Neuronal stem cell (in vitro differentiated cells): ENCODE data around the gene ARHGAP26.

ENCODE experiments used
- DNase-seq: peaks from one replicate; pipeline ENCODE4 v3.0.0-alpha.2; 2013; ENCODE audit warnings: low spot score
- H2AFZ ChIP-seq: one replicate; pipeline ENCODE4 v1.6.1; 2013; ENCODE audit warnings: mild to moderate bottlenecking, low read length, inconsistent platforms
- H2AK5ac ChIP-seq: 2 replicates; pipeline ENCODE4 v1.6.1; 2013; ENCODE audit warnings: low read depth, mild to moderate bottlenecking, inconsistent platforms, low read length, moderate library complexity, mixed read lengths
- H2BK120ac ChIP-seq: 2 replicates; pipeline ENCODE4 v1.6.1; 2013; ENCODE audit warnings: low read depth, mild to moderate bottlenecking, inconsistent platforms, low read length, moderate library complexity, mixed read lengths
- H2BK12ac ChIP-seq: one replicate; pipeline ENCODE4 v1.6.1; 2013; ENCODE audit warnings: low read length, inconsistent platforms
- H2BK15ac ChIP-seq: 2 replicates; pipeline ENCODE4 v1.6.1; 2013; ENCODE audit warnings: mild to moderate bottlenecking, low read length, inconsistent platforms, mixed read lengths
- H2BK5ac ChIP-seq: one replicate; pipeline ENCODE4 v1.6.1; 2013; ENCODE audit warnings: inconsistent platforms, mild to moderate bottlenecking, low read length, moderate library complexity
- H3K14ac ChIP-seq: one replicate; pipeline ENCODE4 v1.6.1; 2013; ENCODE audit warnings: low read length, inconsistent platforms
- H3K18ac ChIP-seq: 2 replicates; pipeline ENCODE4 v1.6.1; 2013; ENCODE audit warnings: low read length, inconsistent platforms
- H3K23ac ChIP-seq: 2 replicates; pipeline ENCODE4 v1.6.1; 2013; ENCODE audit warnings: low read depth, mild to moderate bottlenecking, mixed read lengths, low read length, inconsistent platforms; ENCODE audit not compliant: poor library complexity
- H3K27ac ChIP-seq: replicated peaks from 3 replicates; pipeline ENCODE4 v1.5.1; 2013; ENCODE audit warnings: low read length, inconsistent platforms
- H3K27me3 ChIP-seq, 3 experiments: 2 replicates each; pipeline ENCODE4 v1.6.1; 2013; ENCODE audit warnings: low read length in 3 of 3, mild to moderate bottlenecking in 2 of 3, inconsistent platforms in 1 of 3, low read depth in 1 of 3, mixed read lengths in 1 of 3, moderate library complexity in 1 of 3; ENCODE audit not compliant: control insufficient read depth in 3 of 3, insufficient read depth in 3 of 3
- H3K36me3 ChIP-seq, 2 donors: replicated peaks in 1 of 2; 2 replicates each; pipeline ENCODE4 v1.6.1; 2013; ENCODE audit warnings: low read length in 2 of 2; ENCODE audit not compliant: control insufficient read depth in 2 of 2, insufficient read depth in 2 of 2
- H3K4ac ChIP-seq: 2 replicates; pipeline ENCODE4 v1.6.1; 2013; ENCODE audit warnings: inconsistent platforms, mild to moderate bottlenecking, low read length, moderate library complexity
- H3K4me1 ChIP-seq, 2 donors: 1 replicate in 1 of 2; 2 replicates in 1 of 2; pipeline ENCODE4 v1.6.1; 2013; ENCODE audit warnings: low read length in 2 of 2, low read depth in 1 of 2; ENCODE audit not compliant: control insufficient read depth in 2 of 2, insufficient read depth in 1 of 2
- H3K4me2 ChIP-seq: one replicate; pipeline ENCODE4 v1.6.1; 2013; ENCODE audit warnings: mild to moderate bottlenecking, low read length, inconsistent platforms; ENCODE audit not compliant: insufficient read depth, poor library complexity, severe bottlenecking
- H3K4me3 ChIP-seq, 2 donors: 2 replicates each; pipeline ENCODE4 v1.5.1; 2013; ENCODE audit warnings: low read length in 2 of 2, mild to moderate bottlenecking in 2 of 2, inconsistent platforms in 1 of 2, moderate library complexity in 1 of 2
- H3K79me1 ChIP-seq: one replicate; pipeline ENCODE4 v1.6.1; 2013; ENCODE audit warnings: low read depth, mild to moderate bottlenecking, inconsistent platforms, low read length, moderate library complexity
- H3K9ac ChIP-seq: one replicate; pipeline ENCODE4 v1.6.1; 2013; ENCODE audit warnings: mild to moderate bottlenecking, low read depth, low read length, inconsistent platforms; ENCODE audit not compliant: poor library complexity
- H3K9me3 ChIP-seq, 2 donors: replicated peaks in 1 of 2; 2 replicates each; pipeline versions ENCODE3 to v1.6.1; 2013; ENCODE audit warnings: low read length in 2 of 2, mild to moderate bottlenecking in 2 of 2, inconsistent platforms in 1 of 2, low read depth in 1 of 2, mixed read lengths in 1 of 2, moderate library complexity in 1 of 2; ENCODE audit not compliant: control insufficient read depth in 2 of 2, insufficient read depth in 1 of 2
- H4K8ac ChIP-seq: one replicate; pipeline ENCODE4 v1.6.1; 2013; ENCODE audit warnings: low read depth, mild to moderate bottlenecking, inconsistent platforms, low read length, moderate library complexity
- H4K91ac ChIP-seq: one replicate; pipeline ENCODE4 v1.6.1; 2013; ENCODE audit warnings: low read length, low read depth, mild to moderate bottlenecking, inconsistent platforms; ENCODE audit not compliant: poor library complexity
- WGBS, 2 donors: extraction: QIAGEN DNeasy Blood & Tissue Kit; methylation state at CpG; one replicate each; pipeline ENCODE4 v1.1.7; 2013; ENCODE audit warnings: missing lambda C conversion rate in 2 of 2, mixed read lengths in 1 of 2; ENCODE audit not compliant: insufficient read length in 2 of 2, insufficient replicate concordance in 1 of 2; ENCODE audit errors: extremely low coverage in 2 of 2; 5-methylcytosine and 5-hydroxymethylcytosine counted together

The ARHGAP26 gene

GRCh38 chr5:142873831-142874230 lies 103.7 kb downstream of the ARHGAP26 start:
- no peak overlapping the region for H3K9ac ChIP-seq

GRCh38 chr5:142874540-142874939 lies 104.4 kb downstream of the ARHGAP26 start:
- Histone ChIP-seq H3K18ac (no peak overlapping the region), H2AK5ac (no peak overlapping the region), H3K4me1 (no peaks in the 10 kb centered on the region), H3K4me2 (no peak overlapping the region), H3K23ac (no peak overlapping the region), H4K8ac (no peak overlapping the region), H4K91ac (no peak overlapping the region), H2BK120ac (no peak overlapping the region), H3K4me3 (no peak overlapping the region), H3K27ac (no peak overlapping the region), H3K27me3 (no peaks in the 10 kb centered on the region), H2AFZ (no peak overlapping the region), H2BK15ac (no peak overlapping the region), H2BK5ac (no peak overlapping the region), H3K9me3 (no peaks in the 10 kb centered on the region), H3K4ac (no peak overlapping the region), H3K9ac (no peak overlapping the region), H3K14ac (no peak overlapping the region), H3K79me1 (no peaks in the 10 kb centered on the region), H3K36me3 (no peaks in the 10 kb centered on the region), H2BK12ac (no peak overlapping the region)
- no peak for DNase-seq
- no CpG with 5 or more reads among the region's 7 CpGs for WGBS, 2 donors

More at GRCh38 chr5:142873831-142874230, 103.7 kb downstream of the ARHGAP26 start:
- H3K9me3 ChIP-seq = no peaks in the 10 kb centered on the region
- no peaks in the 10 kb centered on the region for H3K4me1 ChIP-seq
- no peaks in the 10 kb centered on the region for H3K36me3 ChIP-seq
- H3K79me1 ChIP-seq = no peaks in the 10 kb centered on the region
- H2BK15ac ChIP-seq = no peak overlapping the region
- H3K4ac ChIP-seq = no peak overlapping the region
- H3K23ac ChIP-seq = no peak overlapping the region
- H3K18ac ChIP-seq = no peak overlapping the region
- H2AFZ ChIP-seq = no peak overlapping the region
- H2BK120ac ChIP-seq = no peak overlapping the region
- no peak overlapping the region for H3K4me2 ChIP-seq
- no peak overlapping the region for H2AK5ac ChIP-seq
- H3K4me3 ChIP-seq = no peak overlapping the region
- H3K14ac ChIP-seq = no peak overlapping the region
- no peak overlapping the region for H2BK12ac ChIP-seq
- WGBS, 2 donors = no CpG with 5 or more reads among the region's 5 CpGs
- H3K27ac ChIP-seq = no peak overlapping the region
- H4K8ac ChIP-seq = no peak overlapping the region
- DNase-seq = no peak
- H4K91ac ChIP-seq = no peak overlapping the region
- no peaks in the 10 kb centered on the region for H3K27me3 ChIP-seq
- H2BK5ac ChIP-seq = no peak overlapping the region

- no peaks in the 10 kb centered on the region for H3K79me1 ChIP-seq
- no peaks in the 10 kb centered on the region for H3K36me3 ChIP-seq
- H2BK15ac ChIP-seq = no peak overlapping the region
- no peak overlapping the region for H2BK120ac ChIP-seq
- no peak overlapping the region for H2AK5ac ChIP-seq
- no peak overlapping the region for H3K27ac ChIP-seq
- H3K14ac ChIP-seq = no peak overlapping the region
- H2AFZ ChIP-seq = no peak overlapping the region
- no CpG with 5 or more reads among the region's 3 CpGs for WGBS, 2 donors
- no peak overlapping the region for H2BK5ac ChIP-seq
- DNase-seq = no peak
- H3K9me3 ChIP-seq = no peaks in the 10 kb centered on the region
- H3K27me3 ChIP-seq = no peaks in the 10 kb centered on the region
- H3K4ac ChIP-seq = no peak overlapping the region
- no peak overlapping the region for H3K4me2 ChIP-seq
- H3K18ac ChIP-seq = no peak overlapping the region
- H4K91ac ChIP-seq = no peak overlapping the region
- no peak overlapping the region for H3K9ac ChIP-seq
- no peak overlapping the region for H2BK12ac ChIP-seq
- peaks cover 3% of the 10 kb centered on the region in 2 donors for H3K4me1 ChIP-seq
- H4K8ac ChIP-seq = no peak overlapping the region
- H3K4me3 ChIP-seq = no peak overlapping the region
- no peak overlapping the region for H3K23ac ChIP-seq
Measured at GRCh38 chr5:142875936-142876335, 105.8 kb downstream of the ARHGAP26 start.

GRCh38 chr5:142876817-142877216 lies 106.6 kb downstream of the ARHGAP26 start:
- H3K9ac ChIP-seq = no peak overlapping the region
- H3K27me3 ChIP-seq = no peaks in the 10 kb centered on the region
- H2BK120ac ChIP-seq = no peak overlapping the region
- H3K4me1 ChIP-seq = peaks cover 9 to 12% of the 10 kb centered on the region in 2 donors
- no peak overlapping the region for H3K18ac ChIP-seq
- H3K4me3 ChIP-seq = no peak overlapping the region
- WGBS, 2 donors = no CpG with 5 or more reads among the region's 2 CpGs
- DNase-seq = no peak
- H3K14ac ChIP-seq = no peak overlapping the region
- no peaks in the 10 kb centered on the region for H3K36me3 ChIP-seq
- no peak overlapping the region for H4K91ac ChIP-seq
- no peak overlapping the region for H2BK15ac ChIP-seq
- H3K9me3 ChIP-seq = no peaks in the 10 kb centered on the region
- no peaks in the 10 kb centered on the region for H3K79me1 ChIP-seq
- H3K4ac ChIP-seq = no peak overlapping the region
- no peak overlapping the region for H4K8ac ChIP-seq
- no peak overlapping the region for H2BK5ac ChIP-seq
- no peak overlapping the region for H3K4me2 ChIP-seq
- H2BK12ac ChIP-seq = no peak overlapping the region
- no peak overlapping the region for H3K27ac ChIP-seq
- H2AK5ac ChIP-seq = no peak overlapping the region
- no peak overlapping the region for H2AFZ ChIP-seq
- H3K23ac ChIP-seq = no peak overlapping the region
